Spinal cord (tissue), 10 donors: Measurements from ENCODE around the gene CTSD. TPM values are rescaled to one million over a fixed set of nuclear protein-coding genes. Genes with fewer than 3 reads are reported as not detected.
A peak's percentile ranks its signal among the peaks of the same experiment; 100 is the strongest.

Experiments used
- DNase-seq, 6 donors: peaks; one replicate each; pipeline versions ENCODE4 v3.0.0 to v3.0.0-alpha.2; 2013 to 2015; ENCODE audit warnings: low spot score in 6 of 6, low read depth in 4 of 6
- H3K27ac ChIP-seq: one replicate; pipeline ENCODE4 v1.5.1; 2013; ENCODE audit warnings: low read depth, low read length, control low read depth
- H3K27me3 ChIP-seq: one replicate; pipeline ENCODE4 v1.6.1; 2013; ENCODE audit warnings: low read length; ENCODE audit not compliant: control insufficient read depth, insufficient read depth
- H3K36me3 ChIP-seq: one replicate; pipeline ENCODE4 v1.6.1; 2013; ENCODE audit warnings: low read length; ENCODE audit not compliant: control insufficient read depth, insufficient read depth
- H3K4me1 ChIP-seq: one replicate; pipeline ENCODE4 v1.6.1; 2013; ENCODE audit warnings: low read length; ENCODE audit not compliant: control insufficient read depth, insufficient read depth
- H3K4me3 ChIP-seq: one replicate; pipeline ENCODE4 v1.5.1; 2013; ENCODE audit warnings: low read depth, low read length, control low read depth
- H3K9me3 ChIP-seq: one replicate; pipeline ENCODE4 v1.6.1; 2013; ENCODE audit warnings: low read length; ENCODE audit not compliant: control insufficient read depth, insufficient read depth
- WGBS: methylation state at CpG from one replicate; pipeline ENCODE4 v1.1.5; 2013; ENCODE audit warnings: missing lambda C conversion rate; ENCODE audit not compliant: insufficient coverage; 5-methylcytosine and 5-hydroxymethylcytosine counted together
- polyA plus RNA-seq, 2 donors: library from polyadenylated mRNA; unstranded; fragments of 120-200 nt; gene quantifications; one replicate each; pipeline ENCODE4 v1.2.1, GENCODE V29; 2013; ENCODE audit not compliant: insufficient read length in 2 of 2
- total RNA-seq, 2 donors: library from RNA; depleted of rRNA in 1 of 2; stranded (reverse); fragments of 120-200 nt in 1 of 2; fragments of >200 nt in 1 of 2; gene quantifications; one replicate each; pipeline versions ENCODE4 v1.2.3 to v1.2.4, GENCODE V29; 2013 to 2014
- donor health status: healthy.

The CTSD gene
- total and polyA plus RNA-seq, 4 donors = 160 to 241 (median 195) TPM

DNA sequence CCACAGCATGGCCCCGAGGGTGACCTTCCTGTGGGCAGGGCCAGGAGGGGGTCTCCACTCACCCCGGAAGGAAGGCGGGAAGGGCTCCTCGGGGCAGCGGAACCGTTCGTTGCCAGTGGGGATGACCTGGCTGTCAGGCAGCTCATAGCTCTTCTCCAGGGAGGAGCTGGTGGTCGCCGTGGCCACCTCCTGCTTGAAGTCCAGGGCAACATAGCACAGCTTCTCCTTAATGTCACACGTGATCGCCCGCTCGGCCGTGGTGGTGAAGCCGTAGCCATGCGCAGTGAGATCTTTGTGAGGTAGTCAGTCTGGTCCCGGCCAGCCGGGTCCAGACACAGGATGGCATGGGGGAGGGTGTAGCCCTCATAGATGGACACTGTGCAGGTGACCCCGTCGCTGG, 39.5 kb upstream of the CTSD start:
- Histone ChIP-seq H3K27ac (no peak overlapping the region), H3K27me3 (no peaks in the 10 kb centered on the region), H3K9me3 (no peaks in the 10 kb centered on the region), H3K4me3 (no peak overlapping the region), H3K4me1 (no peaks in the 10 kb centered on the region), H3K36me3 (no peaks in the 10 kb centered on the region)
- DNase-seq = no peak
- 93% methylated on average over 18 of the region's 20 CpGs for WGBS

DNA sequence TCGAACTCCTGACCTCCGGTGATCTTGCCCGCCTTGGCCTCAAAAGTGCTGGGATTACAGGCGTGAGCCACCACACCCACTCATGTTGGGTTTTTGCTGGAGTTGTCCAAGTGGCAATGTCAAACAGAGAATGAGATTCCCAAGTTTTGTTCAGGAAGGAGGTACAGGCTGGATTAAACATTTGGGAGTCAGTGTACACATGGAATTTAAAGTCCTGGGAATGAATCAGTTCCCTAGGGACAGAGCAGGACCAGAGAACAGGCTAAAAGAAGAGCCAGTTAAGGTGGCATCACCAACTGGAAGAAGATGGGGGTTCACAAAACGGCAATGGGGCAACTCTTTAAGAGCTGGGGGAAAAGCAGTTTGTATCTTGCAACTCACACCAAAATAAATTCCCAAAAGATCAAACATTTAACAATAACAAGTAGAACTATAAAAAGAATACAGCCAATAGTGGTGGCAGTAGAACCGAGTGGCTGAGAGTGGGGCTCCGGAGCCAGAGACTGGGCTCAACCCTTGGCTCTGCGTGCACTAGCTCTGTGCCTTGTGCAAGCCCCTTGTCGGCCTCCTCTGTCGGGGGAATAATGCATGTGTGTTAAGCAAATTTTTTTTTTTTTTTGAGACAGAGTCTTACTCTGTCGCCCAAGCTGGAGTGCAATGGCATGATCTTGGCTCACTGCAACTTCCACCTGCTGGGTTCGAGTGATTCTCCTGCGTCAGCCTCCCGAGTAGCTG, 33.8 kb upstream of the CTSD start:
- Histone ChIP-seq H3K4me1 (no peaks in the 10 kb centered on the region), H3K27me3 (no peaks in the 10 kb centered on the region), H3K4me3 (no peak overlapping the region), H3K36me3 (no peaks in the 10 kb centered on the region), H3K27ac (no peak overlapping the region), H3K9me3 (no peaks in the 10 kb centered on the region)
- WGBS = 89% methylated on average over 13 of the region's 14 CpGs
- DNase-seq = no peak

DNA sequence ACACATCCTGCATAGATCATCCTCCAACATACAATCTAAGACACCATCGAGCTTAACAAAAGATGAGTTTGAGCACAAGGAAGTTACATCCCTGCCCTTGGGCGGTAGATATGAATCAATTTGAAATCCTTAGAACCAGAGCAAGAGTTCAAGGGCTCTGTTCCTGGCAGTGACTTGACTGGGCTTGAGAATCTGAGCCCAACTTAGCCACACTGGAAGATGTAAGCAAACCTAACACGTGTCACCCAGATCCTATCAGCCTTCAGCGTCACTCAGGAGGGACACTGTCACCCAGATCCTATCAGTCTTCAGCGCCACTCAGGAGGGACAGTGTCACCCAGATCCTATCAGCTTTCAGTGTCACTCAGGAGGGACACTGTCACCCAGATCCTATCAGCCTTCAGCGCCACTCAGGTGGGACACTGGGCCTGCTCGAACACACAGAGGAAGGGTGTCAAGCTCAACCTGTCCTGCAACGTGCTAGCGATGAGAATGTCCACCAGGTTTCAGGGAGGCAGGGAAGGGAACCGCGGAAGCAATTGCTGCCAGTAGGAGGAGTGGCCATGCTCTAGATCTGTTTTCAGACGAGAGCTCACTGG, 32.8 kb upstream of the CTSD start:
- no peaks in the 10 kb centered on the region for H3K9me3 ChIP-seq
- no peak overlapping the region for H3K27ac ChIP-seq
- no peaks in the 10 kb centered on the region for H3K27me3 ChIP-seq
- DNase-seq = no peak
- no peak overlapping the region for H3K4me3 ChIP-seq
- no peaks in the 10 kb centered on the region for H3K4me1 ChIP-seq
- no peaks in the 10 kb centered on the region for H3K36me3 ChIP-seq
- WGBS = 78% methylated on average over 12 of the region's 12 CpGs

DNA sequence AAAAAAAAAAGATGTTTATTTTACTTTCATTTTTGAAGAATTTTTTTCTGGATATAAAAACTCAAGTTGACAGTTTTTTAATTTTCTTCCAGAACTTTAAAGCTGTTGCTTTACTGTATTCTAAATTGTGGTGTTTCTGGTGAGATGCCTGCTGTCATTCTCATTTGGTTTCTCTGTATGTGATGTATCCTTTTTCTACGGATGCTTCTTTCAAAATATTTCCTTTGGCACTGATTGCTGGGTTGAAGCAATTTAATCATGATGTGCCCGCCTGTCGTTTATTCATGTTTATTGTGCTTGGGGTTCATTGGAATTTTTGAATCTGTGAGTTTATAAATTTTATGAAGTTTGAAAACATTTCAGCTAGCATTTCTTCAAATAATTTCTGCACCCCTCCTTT, 29.4 kb upstream of the CTSD start:
- Histone ChIP-seq H3K27me3 (no peaks in the 10 kb centered on the region), H3K4me1 (no peaks in the 10 kb centered on the region), H3K27ac (no peak overlapping the region), H3K36me3 (no peaks in the 10 kb centered on the region), H3K9me3 (peaks cover 1% of the 10 kb centered on the region), H3K4me3 (no peak overlapping the region)
- 80% methylated on average over 1 of the region's 3 CpGs for WGBS
- peak in 1 of 6 donors; percentile 50 for DNase-seq

DNA sequence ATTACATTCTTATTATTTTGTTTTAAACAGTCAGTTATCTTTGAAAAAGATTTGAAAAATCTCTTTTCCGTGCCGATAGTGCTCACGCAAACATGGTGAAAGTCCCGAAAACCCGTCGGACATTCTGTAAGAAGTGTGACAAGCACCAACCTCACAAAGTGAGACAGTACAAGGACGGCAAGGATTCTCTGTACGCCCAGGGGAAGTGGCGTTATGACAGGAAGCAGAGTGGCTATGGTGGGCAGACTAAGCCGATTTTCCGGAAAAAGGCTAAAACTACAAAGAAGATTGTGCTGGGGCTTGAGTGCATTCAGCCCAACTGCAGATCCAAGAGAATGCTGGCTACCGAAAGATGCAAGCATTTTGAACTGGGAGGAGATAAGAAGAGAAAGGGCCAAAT, 28.7 kb upstream of the CTSD start:
- DNase-seq = no peak
- Histone ChIP-seq H3K27ac (no peak overlapping the region), H3K36me3 (no peaks in the 10 kb centered on the region), H3K27me3 (no peaks in the 10 kb centered on the region), H3K4me1 (no peaks in the 10 kb centered on the region), H3K4me3 (no peak overlapping the region), H3K9me3 (peaks cover 1% of the 10 kb centered on the region)
- 85% methylated on average over 10 of the region's 12 CpGs for WGBS

DNA sequence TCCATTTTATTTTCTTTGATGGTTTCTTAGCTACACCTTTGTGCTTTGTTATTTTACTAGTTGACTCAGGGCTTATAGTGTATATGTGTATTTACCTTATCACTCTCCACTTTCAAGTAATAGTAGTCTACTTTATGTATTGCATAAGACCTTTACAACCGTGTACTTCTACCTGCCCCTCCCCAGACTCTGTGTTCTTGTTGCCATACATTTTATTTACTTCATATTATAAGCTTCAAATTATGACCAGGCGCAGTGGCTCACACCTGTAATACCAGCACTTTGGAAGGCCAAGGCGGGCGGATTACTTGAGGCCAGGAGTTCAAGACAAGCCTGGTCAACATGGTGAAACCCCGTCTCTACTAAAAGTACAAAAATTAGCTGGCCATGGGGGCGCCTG, 28.2 kb upstream of the CTSD start:
- no peaks in the 10 kb centered on the region for H3K27me3 ChIP-seq
- H3K4me1 ChIP-seq = no peaks in the 10 kb centered on the region
- no peak for DNase-seq
- H3K9me3 ChIP-seq = peaks cover 1% of the 10 kb centered on the region
- no peak overlapping the region for H3K4me3 ChIP-seq
- H3K36me3 ChIP-seq = no peaks in the 10 kb centered on the region
- WGBS = 93% methylated on average over 3 of the region's 6 CpGs
- no peak overlapping the region for H3K27ac ChIP-seq

DNA sequence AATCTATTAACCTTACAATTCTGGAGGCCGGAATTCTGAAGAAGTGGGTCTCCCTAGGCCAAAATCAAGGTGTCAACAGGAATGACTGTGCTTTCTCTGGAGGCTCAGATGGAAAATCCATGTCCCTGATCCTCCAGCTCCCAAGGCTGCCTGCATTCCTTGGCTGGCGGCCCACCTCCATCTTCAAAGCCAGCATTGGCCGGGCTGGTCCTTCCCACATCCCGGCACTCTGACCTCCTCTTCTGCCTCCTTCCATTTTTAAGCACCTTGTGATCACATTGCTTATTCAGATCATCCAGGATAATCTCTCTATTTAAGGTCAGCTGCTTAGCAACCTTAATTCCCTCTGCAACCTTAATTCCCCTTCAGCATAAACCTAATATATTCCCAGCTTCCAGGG, 22.7 kb upstream of the CTSD start:
- Histone ChIP-seq H3K9me3 (peaks cover 1% of the 10 kb centered on the region), H3K4me3 (no peak overlapping the region), H3K27ac (no peak overlapping the region), H3K27me3 (no peaks in the 10 kb centered on the region), H3K4me1 (peaks cover 3% of the 10 kb centered on the region), H3K36me3 (no peaks in the 10 kb centered on the region)
- DNase-seq = no peak
- WGBS = 95% methylated on average over 4 of the region's 4 CpGs

DNA sequence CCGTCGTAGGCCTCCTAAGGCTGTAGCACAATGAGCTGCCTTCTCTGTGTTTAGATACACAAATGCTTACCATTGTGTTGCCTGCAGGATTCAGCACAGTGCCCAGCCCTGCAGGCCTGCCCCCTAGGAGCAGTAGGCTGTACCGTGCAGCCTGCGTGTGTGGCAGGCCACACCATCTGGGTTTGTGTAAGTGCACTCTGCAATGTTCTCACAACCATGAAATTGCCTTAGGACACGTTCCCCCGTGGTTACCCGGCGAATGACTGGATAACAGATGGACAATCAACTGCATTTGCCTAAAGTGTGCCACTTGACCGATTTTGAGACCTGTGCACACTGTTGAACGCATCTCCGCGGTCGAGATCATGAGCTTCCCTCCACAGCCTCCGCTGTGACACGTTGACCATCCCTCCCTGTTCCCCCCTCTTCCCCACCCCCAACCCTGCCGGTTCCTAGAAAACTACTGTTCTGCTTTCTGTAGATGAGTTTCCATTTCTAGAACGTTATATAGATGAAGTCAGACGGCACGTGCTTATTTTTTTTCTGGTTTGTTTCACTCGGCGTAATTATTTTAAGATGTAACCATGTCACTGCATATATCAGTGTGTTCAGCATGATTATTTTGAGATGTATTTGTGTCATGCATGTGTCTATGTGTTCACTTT, 22.2 kb upstream of the CTSD start:
- Histone ChIP-seq H3K4me1 (peaks cover 8% of the 10 kb centered on the region), H3K9me3 (peaks cover 1% of the 10 kb centered on the region), H3K36me3 (no peaks in the 10 kb centered on the region), H3K27ac (no peak overlapping the region), H3K4me3 (no peak overlapping the region), H3K27me3 (no peaks in the 10 kb centered on the region)
- DNase-seq = peak in 1 of 6 donors; percentile 45
- 43% methylated on average over 18 of the region's 21 CpGs for WGBS

DNA sequence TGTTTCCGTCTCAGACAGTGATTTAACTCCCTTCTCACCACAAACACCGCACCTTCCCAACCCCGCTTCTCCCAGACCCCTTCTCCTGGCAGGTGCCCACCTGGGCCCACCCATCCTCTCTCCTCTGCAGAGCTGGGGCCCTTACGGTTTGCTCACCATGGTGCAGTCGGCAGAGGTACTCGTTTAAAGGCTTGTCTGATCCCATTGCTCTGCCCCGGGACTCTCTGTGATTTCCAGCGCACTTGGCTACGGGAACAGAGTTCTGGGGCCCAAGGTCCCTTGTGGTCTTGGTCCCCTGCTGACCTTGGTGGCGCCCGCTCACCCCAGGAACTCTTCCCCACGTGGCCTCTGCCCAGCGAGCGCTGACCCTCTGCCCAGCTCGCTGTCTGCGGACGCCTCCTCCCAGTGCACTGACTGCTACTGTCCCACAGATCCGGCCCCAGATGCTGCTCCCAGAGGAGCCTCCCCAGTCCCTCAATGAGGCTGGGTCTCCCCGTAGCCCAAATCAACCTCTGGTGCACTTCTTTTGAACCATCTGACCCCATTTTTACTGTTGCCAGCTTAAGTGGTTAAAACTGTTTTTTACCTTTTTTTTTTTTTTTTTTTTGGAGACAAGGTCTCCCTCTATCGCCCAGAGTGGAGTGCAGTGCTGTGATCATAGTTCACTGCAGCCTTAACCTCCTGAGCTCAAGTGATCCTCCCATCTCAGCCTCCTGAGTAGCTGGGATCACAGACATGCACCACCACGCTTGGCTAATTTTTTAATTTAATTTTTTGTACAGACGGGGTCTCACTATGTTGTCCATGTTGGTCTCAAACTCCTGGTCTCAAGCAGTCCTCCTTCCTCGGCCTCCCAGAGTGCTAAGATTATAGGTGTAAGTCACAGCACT, 21.3 kb upstream of the CTSD start:
- H3K9me3 ChIP-seq = peaks cover 1% of the 10 kb centered on the region
- H3K27ac ChIP-seq = no peak overlapping the region
- DNase-seq = no peak
- peaks cover 12% of the 10 kb centered on the region for H3K4me1 ChIP-seq
- H3K36me3 ChIP-seq = no peaks in the 10 kb centered on the region
- H3K4me3 ChIP-seq = no peak overlapping the region
- no peaks in the 10 kb centered on the region for H3K27me3 ChIP-seq
- 87% methylated on average over 19 of the region's 23 CpGs for WGBS
